ENCODE results near the gene RDH14. TPM values are rescaled to one million over a fixed set of nuclear protein-coding genes. Genes with fewer than 3 reads are reported as not detected.

RDH14 gene
- total RNA-seq, 1 donor from 2014 or later, result 50.3 TPM

Other genes starting within 250 kb of the RDH14 start
- gene NT5C1B, start 28.9 kb upstream of the RDH14 start, total RNA-seq, result not detected

All from left ventricle myocardium superior (tissue), 1 donor.